Uterus (tissue), 2 donors: ENCODE results near the gene CD300A.

Source experiments
- CTCF ChIP-seq, 4 experiments: fragments of 200-600 bp in 2 of 4; fragments of 450-650 bp in 2 of 4; sonication (generic) in 2 of 4; IDR thresholded peaks; one replicate each; pipeline ENCODE4 v1.5.1; 2016 to 2019; ENCODE audit warnings: antibody characterized with exemption in 4 of 4, mild to moderate bottlenecking in 2 of 4, moderate library complexity in 1 of 4
- POLR2A ChIP-seq, 2 donors: fragments of 450-650 bp; IDR thresholded peaks; one replicate each; pipeline ENCODE4 v1.6.1; 2016; ENCODE audit warnings: antibody characterized with exemption in 2 of 2, mild to moderate bottlenecking in 1 of 2, moderate library complexity in 1 of 2

GRCh38 chr17:74426551-74427047 lies 39.8 kb upstream of the CD300A start:
- TF ChIP-seq CTCF (IDR thresholded peaks at IDR 0.05) (no peak), POLR2A (IDR thresholded peaks at IDR 0.05) (no peak)
